GM21423 (cell line): ENCODE measurements around the gene ALDH18A1.
A peak's percentile ranks its signal among the peaks of the same experiment; 100 is the strongest.
"Not testable (repeated sequence)": the region's sequence is repeated elsewhere in the genome, so short reads cannot be mapped to it uniquely, and the experiment has no call there.

Experiments used
- ATAC-seq: cut with Tn5 transposase; IDR thresholded peaks from one replicate; pipeline ENCODE4 v1.9.1; 2021; ENCODE audit warnings: mild to moderate bottlenecking, moderate library complexity; ENCODE audit not compliant: unreplicated experiment

The ALDH18A1 gene

DNA sequence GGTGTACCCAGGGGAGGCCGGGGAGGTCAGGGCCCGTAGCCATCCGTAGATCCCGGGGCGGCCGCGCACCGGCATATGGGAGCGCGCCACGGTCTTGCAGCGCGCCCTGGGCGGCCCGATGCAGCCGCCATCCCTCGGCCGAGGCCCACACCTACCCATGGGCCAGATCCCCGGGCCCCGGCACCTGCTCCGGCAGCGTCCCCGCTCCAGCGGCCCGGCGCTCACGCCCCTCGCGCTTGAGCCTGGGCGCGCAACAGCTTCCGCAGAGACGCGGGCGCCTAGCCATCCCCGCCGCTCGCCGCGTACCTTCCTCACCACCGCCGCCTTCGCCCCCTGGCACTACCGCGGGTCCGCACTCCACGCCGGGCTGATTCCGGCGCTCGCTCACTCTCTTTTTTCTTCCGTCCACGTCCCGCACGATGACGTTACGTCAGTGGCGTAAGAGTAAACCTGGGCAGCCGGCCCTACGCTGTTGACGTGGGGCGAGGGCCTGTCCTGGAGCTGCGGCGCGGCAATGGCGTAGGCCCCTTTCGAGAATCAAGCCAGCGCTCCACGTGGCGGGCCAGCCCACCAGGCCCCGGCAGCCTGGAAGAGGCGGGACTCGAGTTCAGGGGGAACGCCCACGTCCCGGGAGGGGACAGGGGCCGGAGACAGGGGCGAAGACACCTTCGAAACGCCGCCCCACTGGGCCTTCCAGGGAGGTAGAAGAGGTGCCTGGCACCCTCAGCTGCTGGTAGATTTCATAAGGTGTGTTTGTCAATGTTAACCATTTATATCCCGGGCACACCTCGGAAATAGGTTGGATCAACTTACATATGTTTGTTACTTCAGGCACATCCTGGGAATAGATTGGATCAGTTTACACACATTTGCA is at the start of gene ALDH18A1:
Gene ALDH18A1 (minus strand): TSS at position 421 of the 874 bp plus-strand sequence. CDS start 3,334 bp downstream, outside the sequence.
- ATAC-seq: peak; percentile 91

DNA sequence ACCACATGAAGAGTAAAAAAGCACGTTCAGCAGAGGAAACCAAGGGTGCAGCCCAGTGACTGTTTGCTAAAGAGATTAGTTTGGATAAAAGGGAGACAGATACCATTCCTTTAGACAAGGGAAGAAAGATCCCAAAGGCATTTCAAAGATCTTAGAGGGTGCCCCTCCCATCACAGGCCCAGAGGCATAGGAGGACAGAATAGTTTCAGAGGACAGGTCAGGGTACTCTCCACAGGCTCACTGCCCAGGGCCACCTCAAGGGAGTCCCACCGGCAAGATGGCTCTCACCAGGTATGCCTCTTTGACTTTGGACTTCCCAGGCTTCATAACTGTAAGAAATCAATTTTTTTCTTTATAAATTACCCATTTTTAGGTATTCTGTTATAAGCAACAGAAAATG is 41.9 kb upstream of the ALDH18A1 start:
- no peak for ATAC-seq

DNA sequence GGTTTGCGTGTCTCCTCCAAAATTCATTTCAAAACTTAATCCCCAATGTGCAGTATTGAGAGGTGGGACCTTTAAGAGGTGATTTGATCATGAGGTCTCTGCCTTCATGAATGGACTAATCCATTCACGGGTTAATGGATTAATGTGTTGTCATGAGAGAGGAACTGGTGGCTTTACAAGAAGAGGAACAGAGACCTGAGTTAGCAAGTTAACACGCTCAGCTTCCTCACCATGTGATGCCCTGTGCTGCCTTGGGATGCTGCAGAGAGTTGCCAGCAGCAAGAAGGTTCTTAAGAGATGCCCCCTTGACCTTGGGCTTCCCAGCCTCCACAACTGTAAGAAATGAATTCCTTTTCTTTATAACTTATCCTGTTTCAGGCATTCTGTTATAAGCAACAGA is 40.9 kb upstream of the ALDH18A1 start:
- peak; percentile 32 for ATAC-seq

DNA sequence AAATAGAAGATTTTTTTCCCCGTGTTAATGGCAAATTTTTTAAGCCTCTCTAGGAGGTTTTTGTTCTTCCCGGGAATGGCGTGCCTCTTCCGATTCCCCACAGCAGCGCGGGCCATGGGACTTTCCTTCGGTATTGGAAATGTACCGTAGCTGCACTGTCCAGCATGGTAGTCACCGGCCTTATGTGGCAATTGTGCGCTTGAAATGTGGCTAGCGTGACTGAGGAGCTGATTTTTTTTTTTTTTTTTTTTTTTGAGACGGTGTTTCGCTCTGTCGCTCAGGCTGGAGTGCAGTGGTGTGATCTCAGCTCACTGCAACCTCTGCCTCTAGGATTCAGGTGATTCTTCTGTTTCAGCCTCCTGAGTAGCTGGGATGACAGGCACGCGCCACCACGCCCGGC is 38.2 kb upstream of the ALDH18A1 start:
- no peak for ATAC-seq

DNA sequence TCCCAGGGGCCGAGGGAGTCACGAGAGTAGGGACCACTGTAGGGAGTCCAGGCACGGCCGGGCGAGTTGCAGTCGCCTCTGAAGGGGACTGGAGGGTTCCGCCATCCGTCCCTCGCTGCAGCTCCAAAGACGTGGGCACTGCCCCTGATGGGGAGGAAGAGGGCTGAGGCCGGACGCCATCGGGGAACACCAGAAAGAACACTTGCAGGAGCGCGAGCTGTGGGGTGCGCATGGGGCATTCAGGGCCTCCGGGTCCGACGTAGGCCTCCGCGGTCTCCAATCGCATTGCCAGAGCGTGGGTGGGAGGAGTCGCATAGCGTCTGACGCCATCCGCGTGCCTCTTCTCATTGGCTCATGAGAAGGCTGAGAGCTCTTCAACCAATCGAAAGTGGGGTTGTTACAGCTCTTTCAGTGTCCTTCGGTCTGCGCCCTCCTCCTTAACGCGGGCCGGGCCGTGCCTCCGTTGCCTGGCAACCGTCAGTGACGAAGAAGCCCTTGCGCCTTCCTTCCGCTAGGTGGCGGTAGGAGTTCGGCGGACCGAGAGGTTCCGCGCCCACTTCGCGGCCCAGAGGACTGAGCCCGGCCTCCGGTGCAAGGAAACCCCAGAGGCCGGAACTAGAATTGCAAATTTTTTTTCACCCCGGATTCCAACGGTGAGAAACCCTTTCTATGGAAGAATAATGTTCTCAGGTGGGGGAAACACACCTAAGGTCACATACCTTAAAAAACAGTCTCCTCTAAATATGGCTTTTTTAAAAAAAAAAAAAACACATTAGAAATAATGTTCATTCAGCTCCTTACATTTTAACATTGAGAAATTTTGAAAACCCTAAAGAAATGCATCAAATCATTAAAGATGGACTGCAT is 37.4 kb upstream of the ALDH18A1 start, which contains the start of gene TCTN3:
Gene TCTN3 (minus strand): TSS at position 260 of the 867 bp plus-strand sequence. CDS start 28 bp downstream, at position 232.
- peak; percentile 97 for ATAC-seq

DNA sequence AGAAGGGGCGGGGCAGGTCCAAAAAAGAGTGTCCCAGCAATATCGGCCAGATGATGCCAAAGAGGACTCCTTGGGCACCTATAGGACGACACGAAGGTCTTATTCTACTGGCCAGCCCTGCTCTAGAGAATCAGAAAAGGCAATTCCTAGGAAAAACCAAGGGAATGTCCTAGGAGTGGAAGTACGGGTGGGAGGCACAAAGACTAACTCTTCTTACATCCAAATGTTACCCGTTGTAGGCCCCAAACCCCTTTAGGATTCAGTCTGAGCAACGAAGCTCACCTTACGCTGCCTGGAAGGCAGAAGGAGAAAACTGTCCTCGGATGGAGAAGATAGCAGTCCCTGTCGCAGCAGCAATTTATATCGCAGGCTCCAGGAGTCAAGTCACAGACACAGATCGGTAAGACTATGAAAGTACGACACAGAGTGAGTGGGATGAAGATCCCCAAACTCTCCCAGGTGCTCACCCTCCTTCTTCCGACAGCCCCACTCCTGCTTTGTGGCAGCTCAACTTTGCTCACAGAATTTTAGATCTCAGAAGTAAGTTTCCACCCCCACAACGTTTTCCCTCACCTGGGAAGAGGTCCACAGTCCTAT is 36.7 kb upstream of the ALDH18A1 start:
- no peak for ATAC-seq

DNA sequence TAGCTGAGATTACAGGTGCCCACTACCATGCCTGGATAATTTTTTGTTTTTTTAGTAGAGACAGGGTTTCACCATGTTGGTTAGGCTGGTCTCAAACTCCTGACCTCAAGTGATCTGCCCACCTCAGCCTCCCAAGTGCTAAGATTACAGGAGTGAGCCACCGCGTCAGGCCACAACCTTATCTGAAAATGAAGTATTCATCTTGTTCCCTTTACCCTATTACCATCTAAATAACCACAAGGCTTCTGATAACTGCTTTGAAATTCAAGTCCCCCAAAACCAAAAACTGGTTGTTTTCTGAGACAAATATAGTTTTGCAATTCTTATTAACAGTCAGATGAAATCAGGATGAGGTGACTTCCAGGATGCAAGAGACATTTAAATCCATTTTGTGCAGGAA is 34.8 kb upstream of the ALDH18A1 start:
- no peak for ATAC-seq

DNA sequence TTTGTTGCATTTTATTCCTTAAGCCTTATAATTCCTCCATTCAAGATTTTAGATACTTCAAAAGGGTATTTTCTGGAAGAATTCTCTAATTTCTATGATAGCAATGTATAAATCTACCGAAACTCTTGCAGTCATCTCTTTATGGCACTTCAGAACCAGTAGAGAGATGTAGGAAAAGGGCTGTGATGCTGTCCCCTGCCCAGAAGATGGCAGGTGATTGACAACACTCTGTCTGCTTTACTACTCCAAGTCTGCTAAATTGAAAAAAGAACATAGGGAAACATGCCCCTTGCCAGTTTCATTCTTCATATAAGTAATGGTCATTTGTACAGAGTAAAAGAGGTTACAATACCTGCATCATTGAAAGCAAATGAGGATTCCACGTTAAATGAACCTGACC is 32.1 kb upstream of the ALDH18A1 start:
- ATAC-seq: no peak

DNA sequence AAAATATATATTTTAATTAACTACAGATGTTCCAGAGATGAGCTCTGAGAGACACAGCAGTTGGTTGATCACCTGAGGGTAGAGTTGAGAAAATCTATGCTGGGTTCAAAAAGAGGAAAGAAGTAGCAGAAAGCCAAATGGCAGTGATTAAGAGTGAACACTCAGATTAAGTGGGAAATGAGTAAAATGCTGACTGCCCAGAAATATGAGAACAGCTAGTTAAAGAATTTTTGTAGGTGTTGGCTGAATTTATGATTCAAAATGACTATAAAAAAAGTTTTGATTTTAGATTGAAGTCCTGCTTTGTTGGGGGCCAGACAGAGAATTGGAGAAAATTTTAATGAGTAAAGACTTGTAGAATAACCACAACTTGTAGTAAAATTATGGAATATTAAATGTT is 27.5 kb upstream of the ALDH18A1 start:
- ATAC-seq: no peak

DNA sequence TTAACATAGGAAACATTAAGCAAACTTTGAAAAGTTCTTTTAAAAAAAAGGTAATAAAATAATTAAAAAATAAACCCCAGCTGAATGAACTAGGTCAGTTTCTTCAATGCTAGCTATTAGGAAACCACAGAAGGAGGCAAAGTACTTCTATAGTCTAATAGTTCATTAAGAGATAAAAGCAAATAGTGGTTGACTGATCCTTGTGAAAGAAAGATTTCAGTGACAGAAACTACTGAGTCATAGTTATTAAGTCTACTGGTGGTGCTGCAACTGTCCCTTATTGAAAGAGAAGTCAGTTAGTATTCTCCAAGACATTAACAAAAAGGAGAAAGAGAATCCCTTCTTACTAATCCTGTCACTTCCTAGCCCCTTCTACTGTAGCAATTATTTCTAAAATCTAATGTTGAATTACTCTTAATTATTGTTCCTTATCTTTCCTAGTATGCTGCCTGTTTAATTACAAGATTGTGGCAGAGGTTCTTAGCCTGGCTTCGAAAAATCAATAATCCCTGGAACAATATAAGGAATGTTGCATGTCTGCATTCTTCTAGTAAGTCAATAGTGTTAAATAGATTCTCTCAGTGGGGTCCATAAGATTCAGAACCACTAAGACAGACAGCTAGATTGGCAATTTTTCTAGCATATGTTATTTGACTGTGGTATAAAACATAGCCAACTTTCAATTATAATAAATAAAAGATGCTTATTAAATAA is 19.0 kb upstream of the ALDH18A1 start:
- no peak for ATAC-seq

DNA sequence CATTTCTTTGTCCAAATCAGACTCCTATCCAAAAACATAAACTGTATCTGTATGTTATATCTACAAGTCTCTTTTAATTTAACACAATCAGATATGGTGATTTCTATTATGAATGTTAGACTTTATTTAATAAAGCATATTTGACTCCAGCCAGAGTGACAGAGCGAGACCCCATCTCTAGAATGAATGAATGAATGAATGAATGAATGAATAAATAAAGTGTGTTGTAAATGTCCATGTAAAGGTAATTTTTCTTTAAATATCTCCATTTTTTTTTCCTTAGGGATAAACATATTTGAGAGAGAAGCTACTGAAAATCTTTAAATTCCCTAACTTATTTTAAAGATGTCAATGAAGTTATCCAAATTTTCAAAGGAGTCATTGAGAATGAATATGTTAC is 18.1 kb upstream of the ALDH18A1 start:
- no peak for ATAC-seq

DNA sequence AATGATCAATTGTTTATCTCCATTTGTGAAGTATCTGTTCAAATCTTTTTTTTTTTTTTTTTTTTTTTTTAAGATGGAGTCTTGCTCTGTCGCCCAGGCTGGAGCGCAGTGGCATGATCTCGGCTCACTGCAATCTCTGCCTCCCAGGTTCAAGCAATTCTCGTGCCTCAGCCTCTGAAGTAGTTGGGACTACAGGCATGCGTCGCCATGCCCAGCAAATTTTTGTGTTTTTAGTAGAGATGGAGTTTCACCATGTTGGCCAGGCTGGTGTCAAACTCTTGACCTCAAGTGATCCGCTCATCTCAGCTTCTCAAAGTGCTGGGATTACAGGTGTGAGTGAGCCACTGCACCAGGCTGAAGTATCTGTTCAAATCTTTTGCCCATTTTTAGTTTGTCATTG is 16.1 kb upstream of the ALDH18A1 start:
- ATAC-seq: not testable (repeated sequence)

DNA sequence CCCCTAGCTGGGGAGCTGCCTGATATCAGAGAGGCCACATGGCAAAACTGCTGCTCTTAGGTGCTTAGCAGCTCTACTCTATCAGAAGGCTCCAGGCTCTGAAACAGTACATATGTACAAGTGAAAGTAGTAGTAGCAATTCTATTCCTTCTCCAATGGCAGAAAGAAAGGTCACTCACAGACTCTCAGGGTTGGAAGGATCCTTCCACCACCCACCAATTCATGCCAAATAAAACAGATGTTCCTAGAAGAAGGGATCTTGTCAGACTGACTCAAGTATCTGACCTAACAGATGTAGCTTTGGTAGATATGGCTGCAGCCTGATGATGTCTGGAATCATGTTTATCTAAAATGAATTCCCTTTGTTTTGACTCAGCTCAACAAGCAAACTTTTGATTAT is 8.0 kb upstream of the ALDH18A1 start:
- ATAC-seq: no peak

DNA sequence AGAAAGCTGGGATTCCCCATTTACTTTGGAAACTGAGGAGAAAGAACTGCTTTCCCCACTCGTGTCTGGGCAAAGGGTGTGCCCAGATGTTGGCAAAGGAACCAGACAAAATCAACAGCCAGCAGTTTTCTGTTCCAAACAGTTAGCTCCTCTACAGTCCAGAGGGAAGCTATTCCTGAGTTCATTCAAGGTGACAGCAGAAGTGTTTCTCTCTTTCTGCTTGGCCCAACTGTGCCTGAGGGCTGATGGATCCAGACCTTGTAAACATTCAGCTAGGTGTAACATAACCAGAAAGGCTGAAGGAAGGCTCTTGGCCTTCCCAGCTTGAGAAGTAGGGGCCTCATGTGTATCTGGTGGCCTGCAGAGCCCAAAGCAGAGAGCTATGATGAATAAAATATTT is 7.0 kb upstream of the ALDH18A1 start:
- no peak for ATAC-seq

DNA sequence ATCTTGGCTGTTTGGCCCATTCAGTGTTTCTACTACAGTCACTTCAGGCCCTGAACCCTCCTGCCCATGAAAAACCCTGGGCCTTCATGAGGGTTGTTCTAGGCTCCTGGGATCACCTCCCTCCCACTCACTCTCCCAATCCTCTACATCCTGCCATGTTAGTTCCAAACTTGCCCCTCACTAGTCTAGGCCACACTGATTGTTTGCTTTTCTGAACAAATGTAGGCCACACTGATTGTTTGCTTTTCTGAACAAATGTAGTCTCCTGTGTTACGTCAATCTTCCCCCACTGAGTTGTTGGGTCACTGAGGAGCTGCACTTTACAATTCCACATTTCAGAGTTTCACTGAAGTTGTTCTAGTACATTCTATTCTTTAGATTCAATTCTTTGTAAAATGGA is 5.3 kb upstream of the ALDH18A1 start:
- ATAC-seq: no peak

DNA sequence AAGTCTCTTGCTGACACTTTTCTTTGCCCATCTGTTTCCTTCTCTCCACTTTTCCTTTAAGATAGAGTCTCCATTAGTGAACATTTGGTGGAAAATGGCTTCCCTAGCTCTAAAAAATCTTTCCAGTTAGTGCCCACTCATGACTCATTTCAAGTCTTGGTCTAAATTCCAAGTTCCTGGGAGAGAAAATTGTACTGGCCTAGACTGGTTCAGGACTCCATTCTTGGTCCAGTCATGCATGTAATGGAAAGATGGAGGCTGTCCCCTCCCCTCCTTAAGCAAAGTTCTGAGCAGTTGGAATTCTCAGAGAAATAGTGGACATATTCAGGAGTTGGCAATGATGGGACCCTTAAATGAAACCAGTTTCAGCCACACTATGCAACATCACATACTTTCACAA is 3.8 kb upstream of the ALDH18A1 start:
- ATAC-seq: no peak

DNA sequence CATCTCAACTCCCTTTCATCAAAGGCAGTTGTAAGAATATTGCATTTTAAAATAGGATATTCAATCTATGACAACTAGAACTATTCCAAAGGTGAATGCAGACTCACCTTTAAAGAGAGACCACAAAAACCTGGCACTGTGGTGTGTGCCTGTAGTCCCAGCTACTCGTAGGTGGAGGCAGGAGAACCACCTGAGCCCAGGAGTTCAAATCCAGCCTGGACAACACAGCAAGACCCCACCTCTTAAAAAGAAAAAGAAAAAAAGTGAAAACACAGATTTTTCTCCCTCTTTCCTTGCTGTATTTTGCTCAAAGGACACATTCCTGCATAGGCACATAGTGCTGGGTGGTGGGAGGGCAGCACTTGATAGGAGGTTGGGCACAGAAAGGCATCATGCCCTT is 739 bp upstream of the ALDH18A1 start:
- ATAC-seq: no peak

DNA sequence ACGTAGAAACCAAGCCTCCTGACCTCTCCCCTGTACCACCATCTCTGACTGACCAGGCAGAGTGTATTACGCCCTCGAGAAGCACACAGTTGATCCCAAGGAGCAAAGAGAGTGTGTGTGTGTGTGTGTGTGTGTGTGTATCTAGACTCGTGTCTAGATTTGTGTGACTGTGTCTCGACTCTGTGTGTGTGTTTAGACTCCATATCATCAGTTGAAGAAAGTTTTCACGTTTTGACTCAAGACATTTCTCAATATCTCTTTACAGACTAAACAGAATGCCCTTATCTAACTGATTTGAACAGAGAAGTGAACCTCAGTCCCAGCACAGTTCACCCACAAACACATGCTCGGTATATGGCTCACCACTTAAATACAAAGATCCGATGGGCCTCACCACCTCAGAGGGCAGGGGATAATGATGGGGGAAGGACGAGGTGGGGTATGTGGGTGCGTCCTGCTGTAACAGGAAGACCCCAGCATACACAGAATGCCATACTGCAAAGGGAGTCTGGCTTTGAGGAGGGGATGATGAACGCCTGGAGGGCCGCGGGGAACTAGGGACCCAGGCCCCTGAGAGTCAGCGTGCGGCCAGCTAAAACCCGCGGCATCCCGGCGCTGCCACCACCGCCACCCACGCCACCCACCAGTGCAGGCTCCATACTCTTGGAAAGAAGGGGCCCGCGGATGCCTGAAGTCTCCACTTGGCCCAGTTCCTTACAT is 780 bp downstream of the ALDH18A1 start:
- ATAC-seq: peak; percentile 12

DNA sequence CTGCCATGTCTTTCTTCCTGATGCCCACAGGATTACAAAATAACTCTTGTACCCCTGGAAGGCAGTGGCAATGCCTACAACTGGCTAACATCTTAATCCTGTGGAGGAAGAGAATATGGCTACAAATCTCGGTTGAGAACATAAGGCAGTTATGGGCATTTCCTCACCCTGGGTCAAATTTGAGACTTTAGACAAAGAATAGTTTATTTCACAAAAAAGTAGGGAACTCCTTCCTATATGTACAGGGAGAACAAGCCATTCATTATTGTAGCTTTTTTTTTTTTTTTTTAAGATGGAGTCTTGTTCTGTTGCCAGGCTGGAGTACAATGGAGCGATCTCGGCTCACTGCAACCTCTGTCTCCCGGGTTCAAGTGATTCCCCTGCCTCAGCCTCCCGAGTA is 2.6 kb downstream of the ALDH18A1 start:
- ATAC-seq: no peak
